SK-N-SH (cell line): Measurements from ENCODE around the gene SELENOS. TPM values are rescaled to one million over a fixed set of nuclear protein-coding genes. Genes with fewer than 3 reads are reported as not detected.

Experiments
- CTCF ChIA-PET: fragments of 300-600, 350-600 bp; formaldehyde crosslinking; extraction: SDS; loops from one replicate; lab custom pipeline; 2021; lab: Yijun Ruan, JAX
- POLR2A ChIA-PET: fragments of 350-600 bp; sonication (Branson Sonifier 250); formaldehyde crosslinking; extraction: SDS; loops from one replicate; lab custom pipeline; 2020; ENCODE audit warnings: antibody characterized with exemption, inconsistent platforms; lab: Yijun Ruan, JAX
- DNase-seq: peaks from one replicate; pipeline ENCODE4 v3.0.0; 2012
- H2AFZ ChIP-seq: fragments of 200-600 bp; sonication (generic); 2 replicates; pipeline ENCODE4 v1.8.1; 2016; ENCODE audit warnings: antibody characterized with exemption, mild to moderate bottlenecking, low read depth
- H3F3A ChIP-seq: fragments of 200-600 bp; sonication (generic); replicated peaks from 2 replicates; pipeline ENCODE3; 2016; ENCODE audit warnings: antibody characterized with exemption, mild to moderate bottlenecking; ENCODE audit not compliant: insufficient read depth
- H3K27ac ChIP-seq, 2 experiments: fragments of 200-500 bp in 1 of 2; fragments of 200-600 bp in 1 of 2; sonication (Bioruptor generic) in 1 of 2; sonication (generic), shearing (Covaris generic) in 1 of 2; 2 replicates each; pipeline versions ENCODE4 v1.5.1 to v1.6.1; 2014 to 2016; ENCODE audit warnings: low read depth in 2 of 2, inconsistent platforms in 1 of 2, low read length in 1 of 2, mild to moderate bottlenecking in 1 of 2, mixed read lengths in 1 of 2
- H3K27me3 ChIP-seq: fragments of 200-600 bp; sonication (generic), shearing (Covaris generic); 2 replicates; pipeline ENCODE4 v1.6.1; 2016; ENCODE audit warnings: mixed run types; ENCODE audit not compliant: insufficient read depth
- H3K36me3 ChIP-seq, 2 experiments: fragments of 200-500 bp in 1 of 2; fragments of 200-600 bp in 1 of 2; sonication (Bioruptor generic) in 1 of 2; sonication (generic) in 1 of 2; replicated peaks in 1 of 2; 2 replicates each; pipeline versions ENCODE3 to v1.5.1; 2014 to 2016; ENCODE audit warnings: low read length in 1 of 2, mild to moderate bottlenecking in 1 of 2; ENCODE audit not compliant: insufficient read depth in 2 of 2, control insufficient read depth in 1 of 2
- H3K4me1 ChIP-seq, 2 experiments: fragments of 200-500 bp in 1 of 2; fragments of 200-600 bp in 1 of 2; sonication (Bioruptor generic) in 1 of 2; sonication (generic), shearing (Covaris generic) in 1 of 2; 2 replicates each; pipeline versions ENCODE4 v1.5.1 to v1.6.1; 2014 to 2016; ENCODE audit warnings: low read depth in 1 of 2, low read length in 1 of 2, mixed run types in 1 of 2; ENCODE audit not compliant: insufficient read depth in 2 of 2, control insufficient read depth in 1 of 2
- H3K4me2 ChIP-seq: fragments of 200-600 bp; sonication (generic), shearing (Covaris generic); 2 replicates; pipeline ENCODE4 v1.6.1; 2017; ENCODE audit warnings: mixed run types
- H3K4me3 ChIP-seq, 2 experiments: fragments of 200-500 bp in 1 of 2; fragments of 200-600 bp in 1 of 2; sonication (Bioruptor generic) in 1 of 2; sonication (generic), shearing (Covaris generic) in 1 of 2; 2 replicates each; pipeline versions ENCODE4 v1.5.1 to v1.8.1; 2014 to 2016; ENCODE audit warnings: low read depth in 2 of 2, inconsistent platforms in 1 of 2, low read length in 1 of 2, mild to moderate bottlenecking in 1 of 2, mixed read lengths in 1 of 2, moderate library complexity in 1 of 2
- H3K79me2 ChIP-seq: fragments of 200-600 bp; sonication (generic); 2 replicates; pipeline ENCODE4 v1.8.1; 2017; ENCODE audit warnings: mild to moderate bottlenecking; ENCODE audit not compliant: insufficient read depth
- H3K9ac ChIP-seq: fragments of 200-600 bp; sonication (generic); 2 replicates; pipeline ENCODE4 v1.6.1; 2017; ENCODE audit warnings: mixed run types
- H3K9me2 ChIP-seq: fragments of 200-600 bp; sonication (generic); 2 replicates; pipeline ENCODE4 v1.6.1; 2017; ENCODE audit warnings: mixed run types
- H3K9me3 ChIP-seq: fragments of 200-600 bp; sonication (generic); 2 replicates; pipeline ENCODE4 v1.6.1; 2017; ENCODE audit warnings: mixed run types, mild to moderate bottlenecking, moderate library complexity
- H4K20me1 ChIP-seq: fragments of 200-600 bp; sonication (generic); 2 replicates; pipeline ENCODE4 v1.6.1; 2017; ENCODE audit warnings: mild to moderate bottlenecking, mixed run types; ENCODE audit not compliant: insufficient read depth
- CHD2 ChIP-seq: fragments of 150-350 bp; IDR thresholded peaks from 2 replicates; pipeline ENCODE4 v1.6.1; 2018; ENCODE audit warnings: low read length; ENCODE audit not compliant: partially characterized antibody
- ELF1 ChIP-seq: IDR thresholded peaks from 2 replicates; pipeline ENCODE4 v1.4.0; 2012
- FOSL2 ChIP-seq: IDR thresholded peaks from 2 replicates; pipeline ENCODE4 v1.4.0; 2012; ENCODE audit warnings: low read depth, mild to moderate bottlenecking, moderate library complexity, borderline replicate concordance
- FOXM1 ChIP-seq: IDR thresholded peaks from 2 replicates; pipeline ENCODE4 v1.4.0; 2012; ENCODE audit warnings: low read depth, mild to moderate bottlenecking
- GATA2 ChIP-seq: sonication (generic); formaldehyde crosslinking; IDR thresholded peaks from 2 replicates; pipeline ENCODE4 v1.5.0; 2020; ENCODE audit warnings: mild to moderate bottlenecking, missing genetic modification reagents
- JUND ChIP-seq: IDR thresholded peaks from 2 replicates; pipeline ENCODE4 v1.4.0; 2012
- MAX ChIP-seq: IDR thresholded peaks from 2 replicates; pipeline ENCODE4 v1.4.0; 2012; ENCODE audit warnings: low read depth
- MXI1 ChIP-seq: IDR thresholded peaks from 2 replicates; pipeline ENCODE4 v1.6.1; 2012; ENCODE audit warnings: mild to moderate bottlenecking, low read depth, low read length, improper control_type of control experiment
- NFIC ChIP-seq: IDR thresholded peaks from 2 replicates; pipeline ENCODE4 v1.4.0; 2012; ENCODE audit warnings: borderline replicate concordance
- PBX3 ChIP-seq: IDR thresholded peaks from 2 replicates; pipeline ENCODE4; 2012
- RAD21 ChIP-seq: IDR thresholded peaks from 2 replicates; pipeline ENCODE4 v1.6.1; 2012; ENCODE audit warnings: mild to moderate bottlenecking, low read length
- REST ChIP-seq: IDR thresholded peaks from 2 replicates; pipeline ENCODE4 v1.6.1; 2012; ENCODE audit warnings: mild to moderate bottlenecking, low read depth, low read length, moderate library complexity
- RFX5 ChIP-seq: IDR thresholded peaks from 2 replicates; pipeline ENCODE4 v1.6.1; 2012; ENCODE audit warnings: mild to moderate bottlenecking, improper control_type of control experiment, low read length
- RXRA ChIP-seq: IDR thresholded peaks from 2 replicates; pipeline ENCODE4 v1.4.0; 2012; ENCODE audit warnings: low read depth, mild to moderate bottlenecking, borderline replicate concordance
- TAF1 ChIP-seq: IDR thresholded peaks from 2 replicates; pipeline ENCODE4 v1.6.1; 2012; ENCODE audit warnings: low read depth, mild to moderate bottlenecking, low read length, moderate library complexity, borderline replicate concordance
- TCF12 ChIP-seq: IDR thresholded peaks from 2 replicates; pipeline ENCODE4 v1.4.0; 2012
- TEAD4 ChIP-seq: IDR thresholded peaks from 2 replicates; pipeline ENCODE4 v1.4.0; 2012; ENCODE audit warnings: mild to moderate bottlenecking, borderline replicate concordance; ENCODE audit not compliant: insufficient read depth
- USF1 ChIP-seq: IDR thresholded peaks from 2 replicates; pipeline ENCODE4 v1.4.0; 2012; ENCODE audit warnings: low read depth, borderline replicate concordance
- ZBTB33 ChIP-seq: IDR thresholded peaks from 2 replicates; pipeline ENCODE4 v1.4.0; 2012; ENCODE audit warnings: low read depth, borderline replicate concordance
- WGBS: methylation state at CpG from one replicate; pipeline ENCODE4 v1.1.6; 2017; ENCODE audit warnings: low lambda C conversion rate; 5-methylcytosine and 5-hydroxymethylcytosine counted together
- polyA plus RNA-seq, 3 experiments: library from polyadenylated mRNA; depleted of rRNA; stranded (reverse); fragments of >200 nt; gene quantifications; 2 replicates each; pipeline ENCODE4 v1.2.3, GENCODE V29; 2012

The SELENOS gene
- polyA plus RNA-seq, 1 of the 3 experiments (the other 2 are of a cell fraction): 101 TPM

- H3K4me3 ChIP-seq: no peak overlapping the region
- no peaks in the 10 kb centered on the region for H3F3A ChIP-seq
- no peaks in the 10 kb centered on the region for H4K20me1 ChIP-seq
- no peaks in the 10 kb centered on the region for H3K36me3 ChIP-seq
- ChIA-PET CTCF (interaction anchor here (1.0 to 1.7 kb wide), 3 partner anchors 23 to 179 kb away, joined by 3 to 4 read pairs (median 3); no protein-coding TSS in a partner anchor), POLR2A (no interaction called here)
- TF ChIP-seq TAF1: no peak
- TF ChIP-seq MAX: no peak
- no peak for TF ChIP-seq RAD21
- no peak for TF ChIP-seq NFIC
- TF ChIP-seq TEAD4: no peak
- TF ChIP-seq USF1: no peak
- no peak for TF ChIP-seq JUND
- TF ChIP-seq TCF12: no peak
- TF ChIP-seq FOXM1: no peak
- no peak for TF ChIP-seq RFX5
- TF ChIP-seq ELF1: no peak
- no peak for TF ChIP-seq ZBTB33
- TF ChIP-seq REST: no peak
- no peak for TF ChIP-seq CHD2
- TF ChIP-seq PBX3: no peak
- no peak for TF ChIP-seq RXRA
- TF ChIP-seq MXI1: no peak
- no peak for TF ChIP-seq GATA2
- no peak for TF ChIP-seq FOSL2
- H3K9me3 ChIP-seq: no peaks in the 10 kb centered on the region
- H3K27me3 ChIP-seq: peaks cover 1% of the 10 kb centered on the region; the same call in 1 of the 2 replicates
- WGBS: 65% methylated on average over 9 of the region's 17 CpGs
- H3K27ac ChIP-seq: no peak overlapping the region
- no peak overlapping the region for H3K4me2 ChIP-seq
- DNase-seq: no peak
- H3K4me1 ChIP-seq: peaks cover 0 to 14% of the 10 kb centered on the region in 2 experiments; a peak in 1 of 4 replicates
- no peaks in the 10 kb centered on the region for H3K79me2 ChIP-seq
- H2AFZ ChIP-seq: no peak overlapping the region
- no peaks in the 10 kb centered on the region for H3K9me2 ChIP-seq
- H3K9ac ChIP-seq: no peak overlapping the region
Measured at GRCh38 chr15:101322854-101323477, 45.7 kb upstream of the SELENOS start.
